ENCODE results near the gene IGF1R. TPM values are rescaled to one million over a fixed set of nuclear protein-coding genes. Genes with fewer than 3 reads are reported as not detected.

The IGF1R gene
- total RNA-seq, 1 experiment from 2014 or later = 87.9 TPM

DNA sequence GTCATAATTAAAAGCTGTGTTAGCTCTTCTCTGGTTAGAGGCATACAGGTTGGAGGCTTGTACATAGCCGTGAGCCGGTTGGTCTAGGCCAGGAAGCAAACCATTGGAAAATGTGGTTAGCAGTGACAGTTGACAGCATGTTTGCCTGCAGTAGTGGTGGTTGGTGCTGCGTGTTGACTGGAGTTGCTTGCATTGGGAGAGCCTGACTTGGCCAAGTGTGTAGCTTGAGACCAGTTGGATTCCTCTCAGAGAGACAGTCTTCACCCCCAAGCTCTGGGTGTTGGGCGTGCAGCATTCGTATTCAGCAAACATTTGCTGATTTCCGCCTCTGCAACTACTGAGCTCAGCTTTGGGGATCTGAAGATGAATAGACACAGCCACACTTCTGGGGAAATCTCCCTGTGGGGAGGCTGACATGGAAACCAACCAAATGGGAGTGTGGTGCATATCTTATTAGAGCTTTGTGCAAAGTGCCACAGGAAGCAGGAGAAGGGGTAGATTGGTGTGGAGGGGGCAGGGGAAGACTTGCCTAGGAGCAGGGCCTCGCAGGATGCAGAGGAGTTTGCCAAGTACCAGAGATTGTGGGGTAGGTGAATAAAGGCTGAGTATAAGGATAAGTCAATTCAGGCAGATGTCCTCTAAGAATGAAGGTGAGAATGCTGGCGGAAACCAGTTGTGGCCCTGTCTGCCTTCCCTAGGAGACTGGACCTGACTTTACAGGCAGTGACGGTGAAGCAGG is 83.5 kb downstream of the IGF1R start:
- in situ Hi-C loops (cut with HindIII; ENCODE audit: low pct_unique_long_range_greater_than_20kb, low sequenced_read_pairs) = no loop called here
- DNase-seq (ENCODE audit: low read depth) = peak; percentile 23

DNA sequence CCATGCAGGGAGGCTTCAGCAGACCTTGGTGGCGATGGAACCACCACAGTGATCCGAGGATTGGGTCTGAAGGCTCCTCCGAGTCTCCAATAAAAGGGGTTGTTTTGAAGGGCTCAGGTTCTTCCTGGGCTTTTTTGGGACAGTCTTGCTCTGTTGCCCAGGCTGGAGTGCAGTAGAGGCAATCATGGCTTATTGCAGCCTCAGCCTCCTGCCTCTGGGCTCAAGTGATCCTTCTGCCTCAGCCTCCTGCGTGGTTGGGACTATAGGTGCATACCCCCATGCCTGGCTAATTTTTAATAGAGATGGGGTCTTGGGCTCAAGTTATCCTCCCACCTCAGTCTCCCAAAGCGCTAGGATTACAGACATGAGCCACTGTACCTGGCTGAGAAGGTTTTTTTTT is 84.8 kb downstream of the IGF1R start:
- in situ Hi-C loops (cut with HindIII; ENCODE audit: low pct_unique_long_range_greater_than_20kb, low sequenced_read_pairs) = no loop called here
- DNase-seq (ENCODE audit: low read depth) = no peak

DNA sequence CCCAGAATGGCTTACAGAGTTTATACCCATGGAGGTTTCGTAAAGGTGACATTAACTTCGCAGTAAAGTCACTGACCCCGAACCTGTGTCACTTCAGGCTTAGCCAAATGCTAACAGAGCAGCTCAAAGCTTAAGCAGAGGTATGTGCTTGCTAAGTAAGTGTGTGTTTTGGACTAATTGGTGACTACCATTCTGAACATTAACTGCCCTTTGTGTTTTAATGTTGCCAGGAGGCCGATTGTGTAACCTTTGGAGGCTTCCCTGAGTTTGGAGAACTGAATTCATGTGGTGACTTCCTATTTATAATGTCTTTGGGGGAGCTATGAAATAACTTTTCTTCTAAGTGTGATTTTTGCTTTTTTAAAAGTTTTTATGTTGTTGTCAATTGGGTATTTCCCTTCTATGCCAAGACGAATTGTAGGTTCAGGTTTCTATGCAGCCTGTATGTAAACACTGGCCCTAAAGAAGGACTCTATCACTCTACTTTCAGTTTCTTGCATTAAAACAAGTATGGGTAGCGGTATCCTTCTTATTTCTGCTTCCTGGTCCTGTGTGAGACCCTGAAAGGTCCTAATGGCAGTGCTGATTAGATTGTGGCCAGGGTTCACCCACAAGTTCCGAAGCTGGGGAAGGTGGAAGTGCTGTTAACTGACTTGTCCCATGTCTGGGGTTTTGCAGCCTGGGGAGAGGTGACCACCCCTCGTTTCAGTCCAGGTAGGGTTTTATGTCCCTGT is 86.3 kb downstream of the IGF1R start:
- peak; percentile 81 for DNase-seq (ENCODE audit: low read depth)
- in situ Hi-C loops (cut with HindIII; ENCODE audit: low pct_unique_long_range_greater_than_20kb, low sequenced_read_pairs) = no loop called here

DNA sequence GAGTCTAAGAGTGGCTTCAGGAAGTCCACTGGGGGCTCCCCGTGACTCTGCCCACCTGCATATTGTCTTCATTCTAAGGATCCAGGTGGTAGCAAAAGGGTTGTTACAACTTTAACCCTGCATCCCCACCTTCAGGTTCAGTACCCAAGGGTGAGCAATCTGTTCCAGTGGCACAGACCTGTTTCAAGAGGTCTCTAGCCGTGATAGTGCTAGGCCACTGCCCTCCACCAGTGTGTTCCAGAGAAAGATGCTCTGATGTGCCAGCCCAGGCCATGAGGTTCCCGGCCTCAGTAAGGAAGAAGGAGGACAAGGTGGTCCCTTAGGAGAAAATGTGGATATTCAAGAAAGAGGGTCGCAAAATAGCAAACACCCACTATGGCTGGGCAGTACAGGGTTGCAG is 87.0 kb downstream of the IGF1R start:
- in situ Hi-C loops (cut with HindIII; ENCODE audit: low pct_unique_long_range_greater_than_20kb, low sequenced_read_pairs) = no loop called here
- no peak for DNase-seq (ENCODE audit: low read depth)

DNA sequence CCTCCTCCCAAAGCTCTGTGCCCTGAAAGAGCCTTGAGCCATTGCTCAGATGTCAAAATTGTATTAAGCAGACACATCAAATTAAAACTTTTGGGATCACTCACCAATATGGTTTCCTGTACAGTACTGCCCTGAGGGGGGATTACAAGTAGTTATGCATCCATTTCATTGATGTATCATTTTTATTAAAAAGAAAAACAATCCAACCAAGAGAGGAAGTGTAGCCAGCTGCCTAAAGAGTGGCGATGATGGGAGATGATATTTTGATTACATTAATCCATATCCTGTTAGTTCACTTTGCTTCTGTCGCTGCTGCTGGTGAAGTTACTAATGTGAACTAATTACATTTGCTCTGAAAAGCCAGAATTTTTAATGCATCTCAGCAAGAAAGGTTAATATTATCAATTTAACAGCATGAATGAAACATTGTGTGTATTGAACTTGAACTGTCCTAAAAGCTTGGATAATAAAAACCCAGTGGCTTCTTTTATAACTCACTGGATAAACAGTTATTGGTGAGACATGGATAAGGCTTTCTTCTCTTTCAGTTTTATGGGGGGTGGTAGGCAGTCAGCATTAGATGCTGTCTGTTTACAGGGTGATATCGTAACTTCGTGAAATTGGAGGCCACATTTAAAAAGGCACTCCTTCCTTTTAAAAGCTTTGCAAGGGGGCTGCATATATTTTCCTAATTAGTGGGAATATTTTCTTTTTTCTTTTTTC is 87.7 kb downstream of the IGF1R start:
- DNase-seq (ENCODE audit: low read depth) = no peak
- in situ Hi-C loops (cut with HindIII; ENCODE audit: low pct_unique_long_range_greater_than_20kb, low sequenced_read_pairs) = no loop called here

DNA sequence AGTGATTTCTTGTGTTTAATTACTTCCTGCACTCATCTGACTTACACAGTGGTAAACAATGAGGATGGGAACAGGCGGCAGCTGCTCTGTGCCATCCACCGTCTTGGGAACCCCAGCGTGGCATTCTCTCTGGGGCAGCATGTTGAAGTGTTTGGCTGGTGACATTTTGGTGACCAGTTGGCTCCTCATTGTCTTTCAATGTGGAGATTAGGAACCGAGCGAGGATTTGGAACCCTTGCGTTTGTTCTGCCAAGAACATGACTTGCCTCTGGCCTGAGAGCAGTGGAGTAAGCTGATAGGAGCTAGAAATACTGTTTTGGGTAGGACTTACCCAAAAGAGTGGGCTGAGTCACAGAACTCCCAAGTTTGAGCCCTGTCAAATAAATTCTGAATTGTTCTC is 88.8 kb downstream of the IGF1R start:
- no peak for DNase-seq (ENCODE audit: low read depth)
- in situ Hi-C loops (cut with HindIII; ENCODE audit: low pct_unique_long_range_greater_than_20kb, low sequenced_read_pairs) = no loop called here

DNA sequence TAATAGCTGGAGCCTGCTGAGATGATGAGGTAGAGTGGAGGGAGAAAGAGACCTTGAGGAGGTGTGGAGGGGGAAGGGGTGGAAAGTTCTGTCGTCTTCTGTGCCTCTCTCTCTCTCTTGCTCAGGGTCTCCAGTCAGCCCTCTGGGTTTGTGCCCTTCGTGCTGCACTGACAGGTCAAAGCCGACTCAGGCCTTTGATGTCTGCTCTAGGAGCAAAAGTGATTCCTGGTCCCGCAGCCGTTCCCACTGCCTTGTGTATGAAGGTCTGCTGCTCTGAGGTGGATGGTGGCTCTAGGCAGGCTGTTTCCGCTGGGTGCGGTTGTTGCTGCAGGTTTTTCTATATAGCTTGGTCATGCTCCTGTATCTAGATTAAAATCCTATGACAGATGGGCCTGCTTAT is 89.4 kb downstream of the IGF1R start:
- no peak for DNase-seq (ENCODE audit: low read depth)
- in situ Hi-C loops (cut with HindIII; ENCODE audit: low pct_unique_long_range_greater_than_20kb, low sequenced_read_pairs) = no loop called here

DNA sequence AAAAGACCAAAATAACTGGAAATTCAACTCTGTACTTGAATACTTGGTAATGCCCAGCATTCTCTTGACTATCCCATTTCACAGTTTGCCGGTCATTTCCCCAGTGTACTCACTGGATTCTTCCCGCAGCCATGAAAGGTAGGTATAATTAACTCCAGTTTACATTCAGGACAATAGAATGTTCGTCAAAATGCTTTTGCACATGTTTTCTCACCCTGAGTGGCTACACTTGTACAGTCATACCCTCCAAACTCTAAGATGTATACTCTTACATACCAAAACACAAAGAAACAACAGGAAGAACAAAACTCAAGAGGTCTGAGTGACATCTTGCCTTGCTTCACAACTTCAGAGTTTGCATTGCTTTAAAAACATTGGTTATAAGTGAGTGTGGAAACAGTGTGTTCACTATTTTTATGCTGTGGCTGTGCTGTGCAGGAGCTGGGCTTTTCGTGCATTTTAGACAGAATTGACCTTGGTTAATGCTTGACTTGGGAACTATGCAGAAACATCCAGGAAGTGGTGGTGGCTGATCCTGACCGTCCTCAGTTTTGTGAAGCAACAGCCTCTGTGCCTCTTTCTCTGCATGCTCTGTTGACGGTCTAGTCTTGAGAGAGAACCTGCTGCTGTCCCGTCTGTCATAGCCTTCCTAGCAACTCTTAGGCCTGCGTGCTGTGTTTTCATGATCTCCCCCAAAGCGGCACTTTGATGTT is 90.5 kb downstream of the IGF1R start:
- in situ Hi-C loops (cut with HindIII; ENCODE audit: low pct_unique_long_range_greater_than_20kb, low sequenced_read_pairs) = no loop called here
- DNase-seq (ENCODE audit: low read depth) = peak; percentile 35

DNA sequence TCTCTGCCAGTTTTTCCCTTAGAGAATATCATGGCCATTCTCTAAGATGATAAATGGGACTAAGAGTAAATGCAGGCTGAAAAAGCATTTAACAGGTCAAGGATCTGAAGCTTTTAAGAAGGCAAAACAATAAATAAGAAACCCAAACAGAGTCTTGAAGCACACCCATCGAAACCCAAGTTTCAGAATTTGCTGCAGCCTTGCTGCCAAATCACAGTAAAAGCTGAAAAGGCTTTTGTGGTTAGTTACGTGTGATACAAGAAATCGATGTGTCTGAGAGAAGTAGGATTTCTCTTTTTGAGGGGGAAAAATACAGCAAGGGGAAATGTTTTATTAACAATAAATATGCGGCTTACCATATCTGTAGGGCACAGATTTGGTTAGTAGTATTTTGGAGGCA is 92.0 kb downstream of the IGF1R start:
- no peak for DNase-seq (ENCODE audit: low read depth)
- in situ Hi-C loops (cut with HindIII; ENCODE audit: low pct_unique_long_range_greater_than_20kb, low sequenced_read_pairs) = no loop called here

DNA sequence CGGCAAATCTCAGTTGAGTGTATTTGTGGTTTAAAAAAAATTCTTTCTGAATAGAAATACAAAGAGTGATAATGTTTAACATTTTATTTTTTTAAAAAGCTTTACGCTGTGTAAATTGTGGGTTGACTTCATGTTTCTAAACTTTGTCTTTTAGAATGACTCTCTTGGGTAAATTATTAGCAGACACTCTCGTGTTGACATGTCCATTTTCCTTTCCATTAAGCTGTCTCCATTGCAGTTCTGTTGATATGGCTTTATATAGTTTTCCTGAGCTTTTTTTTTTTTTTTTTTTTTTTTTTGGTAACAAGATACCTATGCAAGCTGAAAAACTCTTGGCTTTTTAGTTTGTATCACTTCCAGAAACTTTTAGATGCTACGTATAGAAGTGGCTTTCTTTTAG is 92.6 kb downstream of the IGF1R start:
- DNase-seq (ENCODE audit: low read depth) = no peak
- in situ Hi-C loops (cut with HindIII; ENCODE audit: low pct_unique_long_range_greater_than_20kb, low sequenced_read_pairs) = no loop called here

DNA sequence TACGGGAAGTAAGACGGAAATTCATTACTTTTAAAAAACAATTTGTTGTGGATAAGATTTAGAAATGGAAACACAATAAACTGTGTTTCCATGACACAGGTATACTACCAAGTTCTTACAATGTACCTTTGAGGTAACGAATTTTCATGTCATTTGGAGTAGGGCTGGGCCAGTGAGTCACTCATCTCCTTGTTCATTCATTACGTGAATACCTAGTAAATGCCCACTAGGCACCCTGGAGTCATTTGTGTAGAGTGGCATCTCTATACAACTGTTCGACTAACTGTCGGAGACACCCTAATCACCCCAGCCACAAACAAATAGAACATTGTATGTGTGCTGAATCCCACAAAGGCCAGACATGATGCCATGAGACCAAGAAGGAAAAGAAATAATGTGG is 94.8 kb downstream of the IGF1R start:
- in situ Hi-C loops (cut with HindIII; ENCODE audit: low pct_unique_long_range_greater_than_20kb, low sequenced_read_pairs) = no loop called here
- no peak for DNase-seq (ENCODE audit: low read depth)

DNA sequence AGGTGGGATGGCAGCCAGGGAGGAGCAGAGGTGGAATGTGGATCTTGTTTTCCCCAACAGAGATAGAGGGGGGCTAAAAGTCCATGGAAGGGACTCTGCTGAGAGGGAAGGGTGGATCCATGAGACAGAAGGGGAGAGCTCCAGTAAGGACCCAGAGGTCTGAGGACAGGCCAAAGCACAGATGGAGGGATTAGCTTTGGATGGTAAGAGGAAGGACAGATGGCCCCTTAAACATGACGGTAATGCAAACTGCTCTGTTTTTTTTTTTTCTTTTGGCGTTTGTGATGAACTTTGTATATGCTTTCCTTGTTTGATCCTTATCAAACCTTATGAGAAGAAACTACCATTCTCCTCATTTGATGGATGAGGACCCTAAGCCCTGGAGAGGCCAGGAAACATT is 96.2 kb downstream of the IGF1R start:
- DNase-seq (ENCODE audit: low read depth) = no peak
- in situ Hi-C loops (cut with HindIII; ENCODE audit: low pct_unique_long_range_greater_than_20kb, low sequenced_read_pairs) = no loop called here

DNA sequence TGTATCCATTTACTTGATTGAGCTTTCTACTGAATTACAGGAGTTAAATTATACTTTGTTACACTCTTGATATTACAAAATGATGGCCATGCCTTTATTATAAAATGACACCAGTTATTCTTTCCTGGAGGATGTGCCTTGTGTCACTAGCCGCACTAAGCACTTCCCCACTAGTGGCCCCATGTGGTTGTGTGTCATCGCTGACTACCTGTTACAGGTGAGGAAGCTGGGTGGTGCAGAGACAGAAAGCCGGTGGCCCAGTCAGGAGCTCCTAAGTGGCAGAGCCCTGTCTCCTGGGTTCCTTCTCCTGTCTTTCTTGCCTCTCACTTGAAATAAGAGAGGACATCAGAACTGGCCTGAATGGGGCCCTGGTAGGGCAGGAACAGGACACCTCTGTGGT is 96.8 kb downstream of the IGF1R start:
- no peak for DNase-seq (ENCODE audit: low read depth)
- in situ Hi-C loops (cut with HindIII; ENCODE audit: low pct_unique_long_range_greater_than_20kb, low sequenced_read_pairs) = no loop called here

DNA sequence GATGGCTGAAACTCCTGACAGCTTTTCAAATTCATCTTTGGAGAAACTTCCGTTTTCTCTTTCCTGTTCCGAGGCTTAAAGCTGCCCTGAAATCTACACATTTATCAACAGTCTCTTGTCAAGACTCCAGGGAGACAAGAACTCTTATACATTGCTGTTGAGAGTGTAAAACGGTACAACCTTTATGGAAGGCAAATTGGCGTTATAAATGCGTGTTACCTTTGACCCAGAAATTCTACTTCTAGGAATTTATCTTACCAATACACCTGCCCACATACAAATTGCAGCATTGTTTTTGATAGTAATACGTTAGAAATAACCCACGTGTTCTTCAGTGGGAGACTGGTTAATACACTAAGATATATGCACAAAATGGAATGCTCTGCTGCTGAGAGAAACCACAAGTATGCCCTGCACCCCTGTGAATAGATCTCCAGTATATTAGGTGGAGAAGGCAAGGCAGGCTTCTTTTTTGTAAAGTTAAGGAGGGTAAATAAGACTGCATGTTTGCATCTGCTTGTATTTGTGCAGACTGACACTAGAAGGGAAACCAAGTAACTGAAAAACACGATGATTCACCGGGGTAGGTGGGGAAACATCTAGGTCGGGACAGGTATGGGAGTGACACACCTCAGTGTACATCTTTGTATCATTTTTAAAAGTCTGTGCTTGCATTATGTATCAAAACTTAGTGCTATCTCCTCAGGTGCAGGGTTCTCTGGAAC is 97.5 kb downstream of the IGF1R start:
- no peak for DNase-seq (ENCODE audit: low read depth)
- in situ Hi-C loops (cut with HindIII; ENCODE audit: low pct_unique_long_range_greater_than_20kb, low sequenced_read_pairs) = no loop called here

DNA sequence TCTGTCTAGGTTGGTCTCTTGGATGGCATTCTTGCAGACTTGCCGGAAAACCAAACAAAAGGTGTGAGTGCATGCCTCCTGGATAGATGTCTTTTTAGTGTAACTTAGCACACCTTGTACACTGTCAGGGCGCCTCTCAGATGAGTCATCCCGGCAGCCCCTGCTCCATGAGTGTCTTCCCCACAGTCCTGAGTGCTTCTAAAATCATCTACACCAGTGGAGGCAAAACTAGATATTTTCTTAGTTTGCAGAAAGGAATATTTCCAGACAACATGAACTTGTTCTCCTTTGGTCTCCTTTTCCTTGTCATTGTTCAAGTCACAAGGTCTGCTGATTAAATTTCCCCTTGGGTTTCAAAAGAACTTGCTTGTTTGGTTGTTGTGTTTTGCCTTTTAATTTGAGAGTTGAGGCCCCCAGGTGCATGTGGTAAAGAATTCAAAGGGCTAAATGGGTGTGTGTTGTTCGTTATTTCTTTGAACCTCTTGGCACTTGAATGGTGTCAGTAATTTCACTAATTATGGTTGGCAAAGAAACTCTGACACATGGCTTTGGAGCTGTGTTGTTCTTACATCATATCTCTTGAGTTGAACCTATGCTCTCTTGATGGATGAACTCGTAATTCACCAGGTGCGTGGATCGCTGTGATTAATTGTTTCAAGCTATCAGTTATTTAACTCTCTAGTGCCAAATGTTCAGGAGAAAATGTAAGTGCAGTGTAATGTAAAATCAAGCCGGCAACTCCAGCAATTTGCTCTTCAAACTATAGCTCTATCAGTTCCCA is 98.2 kb downstream of the IGF1R start:
- in situ Hi-C loops (cut with HindIII; ENCODE audit: low pct_unique_long_range_greater_than_20kb, low sequenced_read_pairs) = no loop called here
- no peak for DNase-seq (ENCODE audit: low read depth)

DNA sequence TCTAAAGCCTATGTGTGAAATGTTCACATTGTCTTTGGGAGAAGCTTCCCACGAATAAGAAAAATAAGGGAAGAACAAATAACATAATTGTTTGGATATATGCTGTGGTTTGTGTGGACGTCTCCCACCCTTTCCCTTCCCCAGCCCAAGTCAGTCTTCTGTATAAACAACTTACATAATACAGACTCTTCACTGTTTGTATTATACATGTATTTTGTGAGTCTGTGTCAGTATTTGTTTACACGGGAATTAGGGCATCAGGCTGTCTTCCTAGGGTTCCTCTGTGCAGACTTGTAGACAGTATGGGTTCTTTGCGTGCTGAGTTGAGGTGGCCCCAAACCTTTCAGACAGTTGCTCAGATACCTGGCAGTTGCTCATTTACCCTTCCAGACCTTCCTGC is 103.4 kb downstream of the IGF1R start:
- in situ Hi-C loops (cut with HindIII; ENCODE audit: low pct_unique_long_range_greater_than_20kb, low sequenced_read_pairs) = no loop called here
- no peak for DNase-seq (ENCODE audit: low read depth)

Measured in Caki2 (cell line).